HepG2 (cell line): ENCODE data around the gene RPLP2. TPM values are rescaled to one million over a fixed set of nuclear protein-coding genes. Genes with fewer than 3 reads are reported as not detected.

ENCODE experiments used
- AGO1 ChIP-seq: fragments of 200-400 bp; formaldehyde crosslinking; IDR thresholded peaks from 2 replicates; pipeline ENCODE4 v1.6.1; 2017; ENCODE audit warnings: mild to moderate bottlenecking, low read depth, low read length, moderate library complexity; ENCODE audit not compliant: poor library complexity, severe bottlenecking
- CAMTA2 ChIP-seq: sonication (generic); formaldehyde crosslinking; IDR thresholded peaks from 2 replicates; pipeline ENCODE4 v1.4.0; 2020; ENCODE audit warnings: mild to moderate bottlenecking, missing genetic modification reagents, borderline replicate concordance
- CBX2 ChIP-seq, 2 experiments: fragments of 200-600 bp in 1 of 2; sonication (generic); formaldehyde crosslinking in 1 of 2; IDR thresholded peaks; 2 replicates each; pipeline versions ENCODE4 v1.7.0 to v1.8.1; 2018 to 2022; ENCODE audit warnings: low read depth in 2 of 2, low read length in 1 of 2, mild to moderate bottlenecking in 1 of 2, missing genetic modification reagents in 1 of 2
- CENPX ChIP-seq: sonication (generic); formaldehyde crosslinking; IDR thresholded peaks from 2 replicates; pipeline ENCODE4 v1.9.0; 2021; ENCODE audit warnings: mild to moderate bottlenecking, missing genetic modification reagents, moderate library complexity
- FOXA1 ChIP-seq, 2 experiments: fragments of 450-650 bp in 1 of 2; sonication (generic) in 1 of 2; formaldehyde crosslinking in 1 of 2; IDR thresholded peaks; 2 replicates each; pipeline versions ENCODE4 v1.4.0 to v1.6.1; 2016 to 2020; ENCODE audit warnings: missing genetic modification reagents in 1 of 2
- FOXK1 ChIP-seq: sonication (generic); formaldehyde crosslinking; IDR thresholded peaks from 2 replicates; pipeline ENCODE4 v1.4.0; 2020; ENCODE audit warnings: low read depth, missing genetic modification reagents, borderline replicate concordance
- FOXM1 ChIP-seq: sonication (generic); formaldehyde crosslinking; IDR thresholded peaks from 2 replicates; pipeline ENCODE4 v1.5.0; 2020; ENCODE audit warnings: missing genetic modification reagents
- HMGA1 ChIP-seq: sonication (generic); formaldehyde crosslinking; conservative IDR thresholded peaks from 2 replicates; pipeline ENCODE4 v1.4.0; 2020; ENCODE audit warnings: missing genetic modification reagents
- HNRNPL ChIP-seq: fragments of 200-400 bp; formaldehyde crosslinking; IDR thresholded peaks from 2 replicates; pipeline ENCODE4 v1.6.1; 2017; ENCODE audit warnings: mild to moderate bottlenecking, low read depth, low read length
- KDM6A ChIP-seq: IDR thresholded peaks from 2 replicates; pipeline ENCODE4 v1.6.1; 2016; ENCODE audit warnings: low read depth
- KLF12 ChIP-seq: sonication (generic); formaldehyde crosslinking; IDR thresholded peaks from 2 replicates; pipeline ENCODE4 v1.4.0; 2020; ENCODE audit warnings: missing genetic modification reagents, borderline replicate concordance
- MIER2 ChIP-seq: IDR thresholded peaks from 2 replicates; pipeline ENCODE4 v1.6.1; 2016; ENCODE audit warnings: missing biosample characterization, missing genetic modification reagents
- MIER3 ChIP-seq: IDR thresholded peaks from 2 replicates; pipeline ENCODE4 v1.6.1; 2016; ENCODE audit warnings: missing compliant biosample characterization, borderline replicate concordance
- MTF1 ChIP-seq: sonication (generic); formaldehyde crosslinking; IDR thresholded peaks from 2 replicates; pipeline ENCODE4 v1.5.0; 2020; ENCODE audit warnings: missing genetic modification reagents
- MYPOP ChIP-seq: sonication (generic); formaldehyde crosslinking; IDR thresholded peaks from 2 replicates; pipeline ENCODE4 v1.8.1; 2023; ENCODE audit warnings: mild to moderate bottlenecking, moderate library complexity, missing genetic modification reagents
- NFYB ChIP-seq: sonication (generic); formaldehyde crosslinking; IDR thresholded peaks from 2 replicates; pipeline ENCODE4 v1.4.0; 2020; ENCODE audit warnings: missing genetic modification reagents
- SALL2 ChIP-seq: sonication (generic); formaldehyde crosslinking; IDR thresholded peaks from 2 replicates; pipeline ENCODE4 v1.8.1; 2023; ENCODE audit warnings: mild to moderate bottlenecking, missing genetic modification reagents, inconsistent platforms
- SRSF1 ChIP-seq: fragments of 200-400 bp; formaldehyde crosslinking; optimal IDR thresholded peaks from 2 replicates; pipeline ENCODE3; 2017; ENCODE audit warnings: mild to moderate bottlenecking, low read depth, low read length, moderate library complexity
- TOPORS ChIP-seq: sonication (generic); formaldehyde crosslinking; IDR thresholded peaks from 2 replicates; pipeline ENCODE4 v1.8.0; 2023; ENCODE audit warnings: mild to moderate bottlenecking, missing genetic modification reagents
- ZMAT5 ChIP-seq: sonication (generic); formaldehyde crosslinking; IDR thresholded peaks from 2 replicates; pipeline ENCODE4 v1.5.0; 2020; ENCODE audit warnings: mild to moderate bottlenecking, low read depth, missing genetic modification reagents, borderline replicate concordance
- ZNF383 ChIP-seq: sonication (generic); formaldehyde crosslinking; IDR thresholded peaks from 2 replicates; pipeline ENCODE4 v1.4.0; 2020; ENCODE audit warnings: missing genetic modification reagents, mild to moderate bottlenecking, borderline replicate concordance
- ZNF562 ChIP-seq: sonication (generic); formaldehyde crosslinking; IDR thresholded peaks from 2 replicates; pipeline ENCODE4 v1.8.0; 2022; ENCODE audit warnings: missing genetic modification reagents, borderline replicate concordance
- polyA plus RNA-seq, 8 experiments: library from polyadenylated mRNA; depleted of rRNA in 3 of 8; stranded (reverse) in 7 of 8; unstranded in 1 of 8; fragments of >200 nt; fragmentation: Illumina TruSeq in 4 of 8; extraction: Trizol in 4 of 8; gene quantifications; 2 replicates each; pipeline versions ENCODE4 v1.2.1 to v1.2.3, GENCODE V29; 2011 to 2016; ENCODE audit warnings: low read depth in 4 of 8, missing spikeins in 1 of 8, mixed read lengths in 1 of 8; ENCODE audit not compliant: insufficient read depth in 1 of 8
- total RNA-seq, 5 experiments: library from RNA; depleted of rRNA; stranded (reverse); fragments of >200 nt; fragmentation: Illumina TruSeq; extraction: Trizol; gene quantifications; 2 replicates each; pipeline ENCODE4 v1.2.3, GENCODE V29; 2016; ENCODE audit warnings: low read depth in 1 of 5
- TF ChIP-seq, protein P1 (sequence below): sonication (generic); formaldehyde crosslinking; IDR thresholded peaks from 2 replicates; pipeline ENCODE4 v1.5.1; 2020; ENCODE audit warnings: missing genetic modification reagents, mild to moderate bottlenecking, borderline replicate concordance
- TF ChIP-seq, protein P2 (sequence below): sonication (generic); formaldehyde crosslinking; IDR thresholded peaks from 2 replicates; pipeline ENCODE4 v1.8.1; 2023; ENCODE audit warnings: missing genetic modification reagents, inconsistent platforms, borderline replicate concordance
- TF ChIP-seq, protein P3 (sequence below): sonication (generic); formaldehyde crosslinking; IDR thresholded peaks from 2 replicates; pipeline ENCODE4 v1.9.0; 2022; ENCODE audit warnings: low read depth, missing genetic modification reagents

Gene RPLP2
- total and polyA plus RNA-seq, 2 of the 13 experiments (the other 11 are each of a cell fraction or from before 2014, with no cell fraction given): 978 to 2,106 TPM

DNA sequence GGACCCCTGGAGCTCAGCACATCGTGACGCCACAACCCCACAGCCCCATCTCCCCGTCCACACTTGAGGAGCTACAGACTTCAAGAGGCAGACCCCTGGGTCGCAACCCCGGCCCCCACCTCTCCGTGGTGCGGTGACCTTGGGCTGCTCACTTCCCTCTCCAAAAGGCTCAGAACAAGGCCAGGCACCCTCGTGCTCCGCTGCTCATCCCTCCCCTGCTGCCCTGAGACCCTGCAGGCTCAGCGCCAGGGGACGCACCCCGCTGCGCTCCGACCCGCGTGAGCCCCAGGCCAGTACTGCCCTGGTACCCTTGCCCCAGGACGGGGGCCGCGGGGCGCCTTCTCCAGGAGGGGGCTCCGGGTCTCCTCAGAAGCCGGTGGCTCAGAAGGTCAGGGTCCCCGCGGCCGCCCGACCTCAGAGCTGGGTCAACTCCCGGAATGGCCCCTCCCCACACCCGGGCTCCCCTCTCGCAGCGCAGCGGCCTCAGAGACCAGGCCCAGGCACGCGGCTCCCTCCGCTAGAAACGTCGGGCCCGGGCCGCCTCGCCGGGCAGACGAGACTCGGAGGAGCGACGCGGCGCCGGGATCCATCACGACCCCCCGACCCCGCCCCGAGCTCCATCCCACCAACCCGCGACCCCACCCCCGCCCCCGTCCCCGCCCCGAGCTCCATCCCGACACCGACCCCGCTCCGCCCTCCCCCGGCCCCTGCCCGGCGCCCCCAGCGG is 33.0 kb upstream of the RPLP2 start (continued):
- no peak for TF ChIP-seq CAMTA2 (CRISPR knock-in tag)
- TF ChIP-seq HMGA1 (CRISPR knock-in tag): no peak
- no peak for TF ChIP-seq CENPX (CRISPR knock-in tag)
- no peak for TF ChIP-seq MIER3 (CRISPR knock-in tag)
- TF ChIP-seq, protein P1, sequence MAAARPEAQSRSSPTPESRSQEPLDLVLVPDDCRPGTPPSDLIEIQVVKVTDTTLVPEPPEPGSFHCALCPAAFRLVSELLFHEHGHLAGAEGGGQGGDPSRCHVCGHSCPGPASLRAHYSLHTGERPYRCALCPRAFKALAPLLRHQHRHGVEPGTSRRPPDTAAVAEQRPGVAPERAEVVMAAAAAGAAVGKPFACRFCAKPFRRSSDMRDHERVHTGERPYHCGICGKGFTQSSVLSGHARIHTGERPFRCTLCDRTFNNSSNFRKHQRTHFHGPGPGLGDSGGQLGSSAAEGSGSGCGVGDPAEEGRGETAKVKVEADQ (CRISPR knock-in tag): no peak
- TF ChIP-seq MYPOP (CRISPR knock-in tag): no peak
- TF ChIP-seq ZMAT5 (CRISPR knock-in tag): 0 out of 2 replicates have a peak, but pooled peaks have one; percentile 48
- TF ChIP-seq MTF1 (CRISPR knock-in tag): no peak
- TF ChIP-seq AGO1: no peak
- TF ChIP-seq ZNF383 (CRISPR knock-in tag): 0 out of 2 replicates have a peak, but pooled peaks have one; percentile 8
- TF ChIP-seq HNRNPL: no peak
- no peak for TF ChIP-seq FOXK1
- no peak for TF ChIP-seq FOXM1 (CRISPR knock-in tag)
- TF ChIP-seq ZNF562 (CRISPR knock-in tag): no peak
- no peak for TF ChIP-seq FOXA1 (IDR thresholded peaks at IDR 0.05)
- TF ChIP-seq FOXA1 (CRISPR knock-in tag; IDR thresholded peaks at IDR 0.05): no peak
- TF ChIP-seq, protein P2, sequence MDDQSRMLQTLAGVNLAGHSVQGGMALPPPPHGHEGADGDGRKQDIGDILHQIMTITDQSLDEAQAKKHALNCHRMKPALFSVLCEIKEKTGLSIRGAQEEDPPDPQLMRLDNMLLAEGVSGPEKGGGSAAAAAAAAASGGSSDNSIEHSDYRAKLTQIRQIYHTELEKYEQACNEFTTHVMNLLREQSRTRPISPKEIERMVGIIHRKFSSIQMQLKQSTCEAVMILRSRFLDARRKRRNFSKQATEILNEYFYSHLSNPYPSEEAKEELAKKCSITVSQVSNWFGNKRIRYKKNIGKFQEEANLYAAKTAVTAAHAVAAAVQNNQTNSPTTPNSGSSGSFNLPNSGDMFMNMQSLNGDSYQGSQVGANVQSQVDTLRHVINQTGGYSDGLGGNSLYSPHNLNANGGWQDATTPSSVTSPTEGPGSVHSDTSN: no peak
- TF ChIP-seq, protein P3, sequence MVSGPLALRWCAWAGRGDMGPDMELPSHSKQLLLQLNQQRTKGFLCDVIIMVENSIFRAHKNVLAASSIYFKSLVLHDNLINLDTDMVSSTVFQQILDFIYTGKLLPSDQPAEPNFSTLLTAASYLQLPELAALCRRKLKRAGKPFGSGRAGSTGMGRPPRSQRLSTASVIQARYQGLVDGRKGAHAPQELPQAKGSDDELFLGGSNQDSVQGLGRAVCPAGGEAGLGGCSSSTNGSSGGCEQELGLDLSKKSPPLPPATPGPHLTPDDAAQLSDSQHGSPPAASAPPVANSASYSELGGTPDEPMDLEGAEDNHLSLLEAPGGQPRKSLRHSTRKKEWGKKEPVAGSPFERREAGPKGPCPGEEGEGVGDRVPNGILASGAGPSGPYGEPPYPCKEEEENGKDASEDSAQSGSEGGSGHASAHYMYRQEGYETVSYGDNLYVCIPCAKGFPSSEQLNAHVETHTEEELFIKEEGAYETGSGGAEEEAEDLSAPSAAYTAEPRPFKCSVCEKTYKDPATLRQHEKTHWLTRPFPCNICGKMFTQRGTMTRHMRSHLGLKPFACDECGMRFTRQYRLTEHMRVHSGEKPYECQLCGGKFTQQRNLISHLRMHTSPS (CRISPR knock-in tag): no peak
- TF ChIP-seq SRSF1: no peak
- no peak for TF ChIP-seq CBX2 (IDR thresholded peaks at IDR 0.05; ENCODE audit: low read depth, low read length)
- TF ChIP-seq CBX2 (CRISPR knock-in tag; IDR thresholded peaks at IDR 0.05; ENCODE audit: low read depth): no peak
- TF ChIP-seq NFYB (CRISPR knock-in tag): no peak
- no peak for TF ChIP-seq TOPORS
- no peak for TF ChIP-seq MIER2 (CRISPR knock-in tag)
- no peak for TF ChIP-seq KDM6A (CRISPR knock-in tag)
- TF ChIP-seq KLF12 (CRISPR knock-in tag): no peak
- no peak for TF ChIP-seq SALL2 (CRISPR knock-in tag)
